ENCODE data around the gene ABCA2. TPM values are rescaled to one million over a fixed set of nuclear protein-coding genes. Genes with fewer than 3 reads are reported as not detected.

The ABCA2 gene
- total and polyA plus RNA-seq, 12 donors, result 2.9 to 150 (median 31.5) TPM

DNA sequence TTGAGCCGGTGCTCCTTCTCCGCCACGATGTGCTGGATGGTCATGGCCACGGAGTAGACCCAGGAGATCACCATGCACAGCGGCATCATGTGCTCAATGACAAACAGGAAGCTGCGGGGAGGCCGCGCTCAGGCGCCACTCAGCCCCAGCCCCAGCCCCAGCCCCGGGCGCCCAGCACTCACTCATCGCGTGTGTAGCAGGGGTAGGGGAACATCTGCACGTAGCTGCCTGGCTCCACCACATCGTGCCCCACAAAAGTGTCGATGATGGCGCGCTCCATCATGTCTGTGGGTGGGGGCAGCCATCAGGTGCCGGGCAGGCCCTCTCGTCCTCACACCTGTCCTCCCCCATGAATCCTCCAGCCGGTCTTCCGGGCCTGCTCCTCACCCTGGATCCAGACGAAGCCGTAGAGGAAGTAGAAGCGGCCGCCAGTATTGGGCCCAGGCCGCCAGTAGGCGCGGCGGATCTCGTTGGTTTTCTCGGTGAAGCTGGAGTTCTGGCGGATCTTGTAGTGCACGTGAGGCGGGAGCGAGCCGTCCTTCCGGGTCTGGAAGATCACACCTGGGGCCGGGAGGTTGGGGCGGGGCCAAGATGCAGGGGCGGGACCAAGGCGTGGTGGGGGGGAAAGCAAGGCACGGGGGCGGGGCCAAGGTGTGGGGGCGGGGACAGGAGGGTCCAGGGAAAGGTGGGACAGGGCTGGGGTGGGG is 10.1 kb downstream of the ABCA2 start:
- intact Hi-C loops (cut with DNase I), result no loop called here

DNA sequence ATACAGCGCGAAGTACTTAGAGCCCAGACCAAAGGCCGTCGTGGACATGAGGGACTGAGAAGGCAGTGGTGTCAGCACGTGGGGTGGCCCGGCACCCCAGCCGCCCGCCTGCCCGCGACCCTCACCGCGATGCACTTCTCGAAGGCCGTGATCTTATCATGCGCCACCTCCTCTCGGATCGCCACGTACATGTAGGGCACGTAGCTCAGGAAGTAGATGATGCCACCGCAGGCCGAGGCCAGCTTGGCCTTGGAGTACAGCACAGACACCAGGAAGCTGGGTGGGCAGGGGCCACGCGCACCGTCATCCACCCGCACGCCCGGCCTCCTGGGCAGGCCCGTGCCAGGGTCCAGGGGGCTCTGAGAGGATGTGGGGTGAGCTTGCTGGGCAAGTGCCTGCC is 11.0 kb downstream of the ABCA2 start:
- Histone ChIP-seq H3K27ac (no peak overlapping the region), H3K27me3 (no peaks in the 10 kb centered on the region), H3K36me3 (replicated peaks in 1 of 2) (peaks cover 0 to 38% of the 10 kb centered on the region in 2 donors), H3K9me3 (replicated peaks in 1 of 3) (no peaks in the 10 kb centered on the region), H3K4me3 (no peak overlapping the region), H3K4me1 (replicated peaks in 1 of 2) (no peaks in the 10 kb centered on the region)
- DNase-seq, result no peak
- WGBS, 4 donors, result 95 to 99% (median 97%) methylated on average over 17 to 28 of the region's 28 CpGs
- intact Hi-C loops (cut with DNase I), result no loop called here
- no peak for TF ChIP-seq POLR2A (IDR thresholded peaks at IDR 0.05)
- TF ChIP-seq, protein P1, sequence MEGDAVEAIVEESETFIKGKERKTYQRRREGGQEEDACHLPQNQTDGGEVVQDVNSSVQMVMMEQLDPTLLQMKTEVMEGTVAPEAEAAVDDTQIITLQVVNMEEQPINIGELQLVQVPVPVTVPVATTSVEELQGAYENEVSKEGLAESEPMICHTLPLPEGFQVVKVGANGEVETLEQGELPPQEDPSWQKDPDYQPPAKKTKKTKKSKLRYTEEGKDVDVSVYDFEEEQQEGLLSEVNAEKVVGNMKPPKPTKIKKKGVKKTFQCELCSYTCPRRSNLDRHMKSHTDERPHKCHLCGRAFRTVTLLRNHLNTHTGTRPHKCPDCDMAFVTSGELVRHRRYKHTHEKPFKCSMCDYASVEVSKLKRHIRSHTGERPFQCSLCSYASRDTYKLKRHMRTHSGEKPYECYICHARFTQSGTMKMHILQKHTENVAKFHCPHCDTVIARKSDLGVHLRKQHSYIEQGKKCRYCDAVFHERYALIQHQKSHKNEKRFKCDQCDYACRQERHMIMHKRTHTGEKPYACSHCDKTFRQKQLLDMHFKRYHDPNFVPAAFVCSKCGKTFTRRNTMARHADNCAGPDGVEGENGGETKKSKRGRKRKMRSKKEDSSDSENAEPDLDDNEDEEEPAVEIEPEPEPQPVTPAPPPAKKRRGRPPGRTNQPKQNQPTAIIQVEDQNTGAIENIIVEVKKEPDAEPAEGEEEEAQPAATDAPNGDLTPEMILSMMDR (IDR thresholded peaks at IDR 0.05), result no peak

More for the DNA sequence above, 10.1 kb downstream of the ABCA2 start:
- no peak for TF ChIP-seq POLR2A (IDR thresholded peaks at IDR 0.05)
- TF ChIP-seq, protein P1 (IDR thresholded peaks at IDR 0.05), result no peak
- no peak for DNase-seq
- Histone ChIP-seq H3K4me1 (replicated peaks in 1 of 2) (no peaks in the 10 kb centered on the region), H3K9me3 (replicated peaks in 1 of 3) (no peaks in the 10 kb centered on the region), H3K36me3 (replicated peaks in 1 of 2) (peaks cover 0 to 38% of the 10 kb centered on the region in 2 donors), H3K27ac (no peak overlapping the region), H3K4me3 (no peak overlapping the region), H3K27me3 (no peaks in the 10 kb centered on the region)
- 92 to 98% (median 95%) methylated on average over 18 to 45 of the region's 45 CpGs for WGBS, 4 donors

DNA sequence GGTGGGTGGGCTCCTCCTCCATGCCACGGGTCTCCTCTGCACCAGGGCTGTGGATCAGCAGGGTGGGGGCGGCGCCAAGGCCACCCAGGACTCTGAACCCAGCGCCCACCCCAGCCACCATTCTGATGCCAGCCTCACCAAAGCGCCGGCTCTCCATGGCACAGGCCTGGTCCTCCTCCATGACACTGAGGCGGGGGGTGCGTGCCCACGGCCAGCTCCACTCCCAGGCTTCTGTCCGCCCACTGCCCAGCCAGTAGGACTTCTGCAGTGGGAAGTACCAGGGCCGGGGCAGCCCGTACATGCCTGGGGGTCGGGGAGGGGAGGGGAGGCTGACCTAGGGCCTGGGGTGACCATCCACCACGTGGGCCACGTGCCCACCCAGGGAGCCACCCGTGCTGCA is 11.6 kb downstream of the ABCA2 start:
- intact Hi-C loops (cut with DNase I), result no loop called here
- Histone ChIP-seq H3K9me3 (replicated peaks in 1 of 3) (no peaks in the 10 kb centered on the region), H3K27ac (no peak overlapping the region), H3K36me3 (replicated peaks in 1 of 2) (peaks cover 0 to 44% of the 10 kb centered on the region in 2 donors), H3K4me3 (no peak overlapping the region), H3K4me1 (replicated peaks in 1 of 2) (no peaks in the 10 kb centered on the region), H3K27me3 (no peaks in the 10 kb centered on the region)
- WGBS, 4 donors, result 86 to 100% (median 97%) methylated on average over 3 to 16 of the region's 16 CpGs
- DNase-seq, result no peak
- TF ChIP-seq, protein P1 (IDR thresholded peaks at IDR 0.05), result no peak
- TF ChIP-seq POLR2A (IDR thresholded peaks at IDR 0.05), result no peak

DNA sequence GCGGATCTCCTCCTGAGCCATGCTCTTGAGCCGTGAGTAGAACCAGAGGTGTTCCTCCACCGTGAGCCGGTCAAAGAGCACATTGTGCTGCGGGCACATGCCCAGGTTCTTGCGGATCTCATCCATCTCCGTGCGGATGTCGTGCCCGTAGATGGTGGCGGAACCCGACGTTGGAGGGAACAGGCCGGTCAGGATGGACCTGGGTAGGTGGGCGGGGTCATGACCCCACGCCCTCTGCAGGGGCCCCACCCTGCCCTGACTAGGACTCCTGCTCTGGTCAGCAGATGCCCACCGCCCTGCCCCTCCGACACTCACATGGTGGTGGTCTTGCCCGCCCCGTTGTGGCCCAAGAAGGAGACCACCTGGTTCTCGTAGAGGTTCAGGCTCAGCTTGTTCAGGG is 12.1 kb downstream of the ABCA2 start:
- Histone ChIP-seq H3K27me3 (no peaks in the 10 kb centered on the region), H3K4me1 (replicated peaks in 1 of 2) (no peaks in the 10 kb centered on the region), H3K36me3 (replicated peaks in 1 of 2) (peaks cover 0 to 48% of the 10 kb centered on the region in 2 donors), H3K9me3 (replicated peaks in 1 of 3) (no peaks in the 10 kb centered on the region), H3K27ac (no peak overlapping the region), H3K4me3 (no peak overlapping the region)
- intact Hi-C loops (cut with DNase I), result no loop called here
- no peak for TF ChIP-seq POLR2A (IDR thresholded peaks at IDR 0.05)
- TF ChIP-seq, protein P1 (IDR thresholded peaks at IDR 0.05), result no peak
- 95 to 99% (median 97%) methylated on average over 12 to 21 of the region's 21 CpGs for WGBS, 4 donors
- DNase-seq, result no peak
